ENCODE data around the gene CFAP119. TPM values are rescaled to one million over a fixed set of nuclear protein-coding genes. Genes with fewer than 3 reads are reported as not detected.

Gene CFAP119
- total and polyA plus RNA-seq, 8 donors, result 2.0 to 71.2 (median 10.4) TPM; not detected in 2

DNA sequence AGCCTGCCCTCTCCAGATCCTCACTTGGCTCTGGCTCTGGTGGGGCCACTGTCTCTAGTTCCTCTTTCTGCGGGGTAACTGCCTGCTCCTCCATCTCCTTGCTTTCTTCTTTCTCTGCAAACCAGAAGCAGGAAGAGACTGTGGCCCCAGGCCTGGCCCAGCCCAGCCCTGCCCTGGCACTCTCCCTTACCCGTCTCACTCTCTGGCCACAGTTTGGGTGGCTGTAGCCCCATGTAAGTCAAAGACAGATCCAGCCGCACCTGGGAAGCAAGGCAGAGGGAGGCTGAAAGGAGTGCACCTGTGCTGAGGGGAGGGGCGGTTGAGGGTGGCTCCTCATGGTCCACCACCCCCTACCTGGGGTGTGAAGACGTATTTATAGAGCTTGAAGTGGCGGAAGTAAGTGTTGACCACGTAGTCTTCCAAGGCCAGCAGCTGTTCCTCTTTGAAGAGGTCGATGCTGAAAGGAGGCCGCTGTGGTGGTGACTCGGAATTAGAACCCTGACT is 2.8 kb downstream of the CFAP119 start:
- Histone ChIP-seq H3K4me1 (peaks cover 22 to 45% (median 34%) of the 10 kb centered on the region in 4 donors), H3K4me3 (no peak overlapping the region), H3K27ac (peak overlapping the region in 2 of 5 donors; percentile 60 to 69), H3K9me3 (no peaks in the 10 kb centered on the region), H3K36me3 (peaks cover 14 to 68% (median 61%) of the 10 kb centered on the region in 4 donors), H3K27me3 (no peaks in the 10 kb centered on the region)
- WGBS, 5 donors, result 71 to 92% (median 84%) methylated on average over 9 to 10 of the region's 10 CpGs
- TF ChIP-seq POLR2AphosphoS5 (IDR thresholded peaks at IDR 0.05) (no peak), POLR2A (IDR thresholded peaks at IDR 0.05) (no peak)
- intact Hi-C loops (cut with DNase I; ENCODE audit: low total_unique reads), result no loop called here
- no peak for DNase-seq

DNA sequence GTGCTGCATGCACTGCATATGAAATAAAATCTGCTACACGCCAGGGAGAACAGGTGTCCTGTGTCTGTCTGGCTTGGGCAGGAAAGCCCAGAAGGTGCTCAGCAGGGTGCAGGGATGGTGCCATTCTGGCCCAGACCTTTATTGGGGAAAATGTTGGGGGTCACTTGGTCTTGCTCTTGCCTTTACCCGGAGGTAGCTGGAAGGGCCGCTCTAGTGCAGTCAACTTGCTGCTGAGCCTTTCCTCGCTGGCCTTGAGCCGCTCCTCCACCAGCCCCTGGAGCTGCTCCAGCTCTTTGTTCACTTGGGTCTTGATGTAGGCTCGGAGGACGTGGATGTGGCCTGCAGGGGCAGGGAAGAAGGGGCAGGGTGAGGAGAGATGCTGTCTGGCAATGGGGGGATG is 4.5 kb downstream of the CFAP119 start:
- TF ChIP-seq POLR2AphosphoS5 (IDR thresholded peaks at IDR 0.05) (no peak), EP300 (IDR thresholded peaks at IDR 0.05) (no peak), POLR2A (IDR thresholded peaks at IDR 0.05) (no peak)
- TF ChIP-seq, protein P1, sequence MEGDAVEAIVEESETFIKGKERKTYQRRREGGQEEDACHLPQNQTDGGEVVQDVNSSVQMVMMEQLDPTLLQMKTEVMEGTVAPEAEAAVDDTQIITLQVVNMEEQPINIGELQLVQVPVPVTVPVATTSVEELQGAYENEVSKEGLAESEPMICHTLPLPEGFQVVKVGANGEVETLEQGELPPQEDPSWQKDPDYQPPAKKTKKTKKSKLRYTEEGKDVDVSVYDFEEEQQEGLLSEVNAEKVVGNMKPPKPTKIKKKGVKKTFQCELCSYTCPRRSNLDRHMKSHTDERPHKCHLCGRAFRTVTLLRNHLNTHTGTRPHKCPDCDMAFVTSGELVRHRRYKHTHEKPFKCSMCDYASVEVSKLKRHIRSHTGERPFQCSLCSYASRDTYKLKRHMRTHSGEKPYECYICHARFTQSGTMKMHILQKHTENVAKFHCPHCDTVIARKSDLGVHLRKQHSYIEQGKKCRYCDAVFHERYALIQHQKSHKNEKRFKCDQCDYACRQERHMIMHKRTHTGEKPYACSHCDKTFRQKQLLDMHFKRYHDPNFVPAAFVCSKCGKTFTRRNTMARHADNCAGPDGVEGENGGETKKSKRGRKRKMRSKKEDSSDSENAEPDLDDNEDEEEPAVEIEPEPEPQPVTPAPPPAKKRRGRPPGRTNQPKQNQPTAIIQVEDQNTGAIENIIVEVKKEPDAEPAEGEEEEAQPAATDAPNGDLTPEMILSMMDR (IDR thresholded peaks at IDR 0.05), result no peak
- Histone ChIP-seq H3K27ac (no peak overlapping the region), H3K4me1 (peaks cover 6 to 29% (median 18%) of the 10 kb centered on the region in 4 donors), H3K27me3 (no peaks in the 10 kb centered on the region), H3K36me3 (peaks cover 26 to 74% (median 67%) of the 10 kb centered on the region in 4 donors), H3K4me3 (no peak overlapping the region), H3K9me3 (no peaks in the 10 kb centered on the region)
- WGBS, 5 donors, result 85 to 94% (median 89%) methylated on average over 7 of the region's 7 CpGs
- intact Hi-C loops (cut with DNase I; ENCODE audit: low total_unique reads), result no loop called here
- DNase-seq, result no peak

DNA sequence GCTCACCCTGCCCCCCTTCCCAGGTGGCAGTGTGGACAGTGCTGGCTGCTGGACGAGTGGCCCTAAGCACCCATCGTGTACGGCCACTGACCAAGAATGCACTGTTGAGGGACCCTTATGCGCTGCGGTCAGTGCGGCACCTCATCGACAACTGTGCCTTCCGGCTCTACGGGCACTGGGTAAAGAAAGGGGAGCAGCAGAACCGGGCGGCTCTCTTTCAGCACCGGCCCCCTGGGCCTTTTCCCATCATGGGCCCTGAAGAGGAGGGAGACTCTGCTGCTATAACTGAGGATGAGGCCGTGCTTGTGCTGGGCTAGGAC is 5.1 kb downstream of the CFAP119 start:
- intact Hi-C loops (cut with DNase I; ENCODE audit: low total_unique reads), result no loop called here
- 93 to 96% (median 94%) methylated on average over 13 of the region's 13 CpGs; no CpG with 5 or more reads in 1 of the 5 donors for WGBS, 5 donors
- no peak for DNase-seq
- H3K9me3 ChIP-seq, result no peaks in the 10 kb centered on the region
- peaks cover 31 to 80% (median 73%) of the 10 kb centered on the region in 4 donors for H3K36me3 ChIP-seq
- no peak overlapping the region for H3K27ac ChIP-seq
- H3K27me3 ChIP-seq, result no peaks in the 10 kb centered on the region
- TF ChIP-seq POLR2AphosphoS5 (IDR thresholded peaks at IDR 0.05) (no peak), POLR2A (IDR thresholded peaks at IDR 0.05) (no peak), EP300 (IDR thresholded peaks at IDR 0.05) (no peak)
- TF ChIP-seq, protein P1 (IDR thresholded peaks at IDR 0.05), result no peak
- H3K4me1 ChIP-seq, result peaks cover 6 to 29% (median 18%) of the 10 kb centered on the region in 4 donors
- no peak overlapping the region for H3K4me3 ChIP-seq

DNA sequence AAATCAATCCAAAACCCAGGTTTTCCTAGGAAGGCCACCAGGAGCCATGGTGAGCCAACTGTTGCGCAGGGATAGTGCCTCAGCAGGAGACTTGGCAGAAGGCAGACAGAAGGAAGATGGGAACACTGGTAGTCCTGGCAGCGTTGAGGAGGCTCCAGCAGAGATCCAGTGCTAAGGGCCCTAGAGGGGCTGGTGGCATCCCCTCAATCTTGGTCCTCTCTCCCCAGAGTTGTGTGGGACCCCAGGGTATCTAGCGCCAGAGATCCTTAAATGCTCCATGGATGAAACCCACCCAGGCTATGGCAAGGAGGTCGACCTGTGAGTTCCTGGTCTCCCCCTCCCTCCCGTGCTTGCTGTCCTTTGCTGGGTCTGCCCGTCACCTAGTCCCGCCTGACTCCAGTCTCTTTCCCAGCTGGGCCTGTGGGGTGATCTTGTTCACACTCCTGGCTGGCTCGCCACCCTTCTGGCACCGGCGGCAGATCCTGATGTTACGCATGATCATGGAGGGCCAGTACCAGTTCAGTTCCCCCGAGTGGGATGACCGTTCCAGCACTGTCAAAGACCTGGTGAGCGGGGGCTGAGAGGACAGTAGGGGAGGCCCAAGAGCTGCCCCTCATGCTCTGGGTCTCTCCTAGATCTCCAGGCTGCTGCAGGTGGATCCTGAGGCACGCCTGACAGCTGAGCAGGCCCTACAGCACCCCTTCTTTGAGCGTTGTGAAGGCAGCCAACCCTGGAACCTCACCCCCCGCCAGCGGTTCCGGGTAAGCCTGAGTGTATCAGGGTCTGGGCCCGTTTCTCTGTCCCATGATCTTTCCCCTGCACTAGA is 5.7 kb downstream of the CFAP119 start:
- H3K4me1 ChIP-seq, result peaks cover 5 to 23% (median 12%) of the 10 kb centered on the region in 4 donors
- H3K9me3 ChIP-seq, result no peaks in the 10 kb centered on the region
- WGBS, 5 donors, result 92 to 95% (median 92%) methylated on average over 15 to 20 of the region's 20 CpGs
- H3K36me3 ChIP-seq, result peaks cover 36 to 86% (median 78%) of the 10 kb centered on the region in 4 donors
- no peak overlapping the region for H3K27ac ChIP-seq
- intact Hi-C loops (cut with DNase I; ENCODE audit: low total_unique reads), result no loop called here
- no peak overlapping the region for H3K4me3 ChIP-seq
- TF ChIP-seq, protein P1 (IDR thresholded peaks at IDR 0.05), result no peak
- TF ChIP-seq POLR2A (IDR thresholded peaks at IDR 0.05), result no peak
- TF ChIP-seq POLR2AphosphoS5 (IDR thresholded peaks at IDR 0.05), result no peak
- no peak for TF ChIP-seq EP300 (IDR thresholded peaks at IDR 0.05)
- no peaks in the 10 kb centered on the region for H3K27me3 ChIP-seq
- no peak for DNase-seq

All from stomach (tissue), 9 donors.